Fibroblast of lung (primary cell): Measurements from ENCODE around the gene RSPH1.

ENCODE experiments used
- CTCF ChIP-seq, 2 donors: IDR thresholded peaks in 1 of 2; conservative IDR thresholded peaks in 1 of 2; 1 replicate in 1 of 2; 2 replicates in 1 of 2; pipeline ENCODE4 v1.5.1; 2011 to 2012; ENCODE audit warnings: low read length in 2 of 2, control low read depth in 1 of 2, inconsistent platforms in 1 of 2, low read depth in 1 of 2, mild to moderate bottlenecking in 1 of 2
- EZH2 ChIP-seq: IDR thresholded peaks from 2 replicates; pipeline ENCODE4 v1.5.1; 2012; ENCODE audit warnings: low read length, control low read depth, mild to moderate bottlenecking; ENCODE audit errors: missing control alignments

- TF ChIP-seq CTCF (conservative IDR thresholded peaks at IDR 0.05 in 1 of 2, IDR thresholded peaks at IDR 0.05 in 1 of 2; ENCODE audit: low read depth in 1 of 2, low read length in 2 of 2) (no peak), EZH2 (no peak)
Measured at GRCh38 chr21:42522271-42522670, 26.2 kb upstream of the RSPH1 start.
